OCI-LY3 (cell line): ENCODE data around the gene DOK5.

Experiments
- H2AFZ ChIP-seq: fragments of 200-600, 300-600 bp; shearing (Covaris generic); 2 replicates; pipeline ENCODE4 v1.6.0; 2014; ENCODE audit warnings: antibody characterized with exemption, low read depth, low read length
- H3K27ac ChIP-seq: fragments of 200-600, 300-600 bp; sonication (generic); 2 replicates; pipeline ENCODE4 v1.5.1; 2014; ENCODE audit warnings: mild to moderate bottlenecking, low read length, moderate library complexity, mixed read lengths
- H3K27me3 ChIP-seq: fragments of 200-600, 300-600 bp; sonication (generic); 2 replicates; pipeline ENCODE4 v1.6.1; 2014; ENCODE audit warnings: low read depth, low read length, mixed read lengths
- H3K36me3 ChIP-seq: fragments of 200-600, 300-600 bp; sonication (generic); replicated peaks from 2 replicates; pipeline ENCODE3; 2014; ENCODE audit warnings: low read depth, low read length, mixed read lengths
- H3K4me1 ChIP-seq: fragments of 300-600, 200-600 bp; sonication (generic); 2 replicates; pipeline ENCODE4 v1.6.1; 2014; ENCODE audit warnings: low read length, mixed read lengths
- H3K4me2 ChIP-seq: fragments of 200-600, 300-600 bp; sonication (generic); 2 replicates; pipeline ENCODE4 v1.6.1; 2014; ENCODE audit warnings: low read length, mixed read lengths
- H3K4me3 ChIP-seq: fragments of 300-600, 200-600 bp; sonication (generic); 2 replicates; pipeline ENCODE4 v1.5.1; 2014; ENCODE audit warnings: antibody characterized with exemption, mild to moderate bottlenecking, low read length, moderate library complexity
- H3K79me2 ChIP-seq: fragments of 300-600, 200-600 bp; shearing (Covaris generic); 2 replicates; pipeline ENCODE4 v1.6.1; 2014; ENCODE audit warnings: mild to moderate bottlenecking, low read length, mixed read lengths
- H3K9ac ChIP-seq: fragments of 300-600, 200-600 bp; shearing (Covaris generic); 2 replicates; pipeline ENCODE4 v1.6.0; 2014; ENCODE audit warnings: mild to moderate bottlenecking, low read length, moderate library complexity
- H3K9me3 ChIP-seq: fragments of 200-600, 300-600 bp; shearing (Covaris generic); 2 replicates; pipeline ENCODE4 v1.6.1; 2014; ENCODE audit warnings: low read length, mixed read lengths; ENCODE audit not compliant: insufficient read depth
- H4K20me1 ChIP-seq: fragments of 200-600, 300-600 bp; sonication (generic); 2 replicates; pipeline ENCODE4 v1.6.1; 2016; ENCODE audit warnings: low read length, mixed read lengths; ENCODE audit not compliant: insufficient read depth
- EZH2phosphoT487 ChIP-seq: fragments of 200-600 bp; shearing (Covaris generic); IDR thresholded peaks from 2 replicates; pipeline ENCODE4 v1.6.1; 2018; ENCODE audit warnings: antibody characterized with exemption, mixed run types, low read depth
- TF ChIP-seq, protein P1 (sequence below): fragments of 200-600, 300-600 bp; sonication (generic); IDR thresholded peaks from 2 replicates; pipeline ENCODE4 v1.5.1; 2014; ENCODE audit warnings: antibody characterized with exemption, low read length, low read depth

DOK5 gene

DNA sequence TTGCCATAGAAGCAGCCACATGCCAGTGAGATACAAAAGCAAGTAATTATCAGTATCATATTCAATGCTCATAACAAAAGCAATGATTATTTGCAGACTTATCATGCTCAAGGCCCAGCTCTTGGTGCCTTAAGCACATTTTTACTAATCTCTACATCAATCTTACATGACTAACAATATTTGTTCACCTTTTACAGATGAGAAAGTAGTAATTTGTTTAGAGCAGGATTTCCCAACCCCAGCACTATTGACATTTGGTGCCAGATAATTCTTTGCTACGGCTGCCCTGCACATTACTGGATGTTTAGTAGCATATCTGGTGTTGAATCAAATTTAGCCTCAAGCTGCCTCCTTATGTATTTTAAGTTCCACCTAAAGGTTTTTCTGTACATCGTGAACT is 19.0 kb upstream of the DOK5 start:
- Histone ChIP-seq H3K27ac (no peak overlapping the region), H3K4me3 (no peak overlapping the region), H3K9me3 (peaks cover 16% of the 10 kb centered on the region; the same call in 1 of the 2 replicates), H4K20me1 (no peaks in the 10 kb centered on the region), H3K79me2 (no peaks in the 10 kb centered on the region), H3K27me3 (no peaks in the 10 kb centered on the region), H3K9ac (no peak overlapping the region), H2AFZ (no peak overlapping the region), H3K36me3 (no peaks in the 10 kb centered on the region), H3K4me1 (peaks cover 16% of the 10 kb centered on the region), H3K4me2 (no peak overlapping the region)
- no peak for TF ChIP-seq EZH2phosphoT487
- TF ChIP-seq, protein P1, sequence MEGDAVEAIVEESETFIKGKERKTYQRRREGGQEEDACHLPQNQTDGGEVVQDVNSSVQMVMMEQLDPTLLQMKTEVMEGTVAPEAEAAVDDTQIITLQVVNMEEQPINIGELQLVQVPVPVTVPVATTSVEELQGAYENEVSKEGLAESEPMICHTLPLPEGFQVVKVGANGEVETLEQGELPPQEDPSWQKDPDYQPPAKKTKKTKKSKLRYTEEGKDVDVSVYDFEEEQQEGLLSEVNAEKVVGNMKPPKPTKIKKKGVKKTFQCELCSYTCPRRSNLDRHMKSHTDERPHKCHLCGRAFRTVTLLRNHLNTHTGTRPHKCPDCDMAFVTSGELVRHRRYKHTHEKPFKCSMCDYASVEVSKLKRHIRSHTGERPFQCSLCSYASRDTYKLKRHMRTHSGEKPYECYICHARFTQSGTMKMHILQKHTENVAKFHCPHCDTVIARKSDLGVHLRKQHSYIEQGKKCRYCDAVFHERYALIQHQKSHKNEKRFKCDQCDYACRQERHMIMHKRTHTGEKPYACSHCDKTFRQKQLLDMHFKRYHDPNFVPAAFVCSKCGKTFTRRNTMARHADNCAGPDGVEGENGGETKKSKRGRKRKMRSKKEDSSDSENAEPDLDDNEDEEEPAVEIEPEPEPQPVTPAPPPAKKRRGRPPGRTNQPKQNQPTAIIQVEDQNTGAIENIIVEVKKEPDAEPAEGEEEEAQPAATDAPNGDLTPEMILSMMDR, result no peak

GRCh38 chr20:54456961-54457360 is 18.4 kb upstream of the DOK5 start:
- no peak for TF ChIP-seq EZH2phosphoT487
- TF ChIP-seq, protein P1, result peak; percentile 47
- Histone ChIP-seq H2AFZ (no peak overlapping the region), H3K9ac (no peak overlapping the region), H4K20me1 (no peaks in the 10 kb centered on the region), H3K36me3 (no peaks in the 10 kb centered on the region), H3K4me2 (no peak overlapping the region), H3K27me3 (no peaks in the 10 kb centered on the region), H3K9me3 (peaks cover 17% of the 10 kb centered on the region; the same call in 1 of the 2 replicates), H3K4me3 (no peak overlapping the region), H3K27ac (no peak overlapping the region), H3K4me1 (peaks cover 16% of the 10 kb centered on the region), H3K79me2 (no peaks in the 10 kb centered on the region)

DNA sequence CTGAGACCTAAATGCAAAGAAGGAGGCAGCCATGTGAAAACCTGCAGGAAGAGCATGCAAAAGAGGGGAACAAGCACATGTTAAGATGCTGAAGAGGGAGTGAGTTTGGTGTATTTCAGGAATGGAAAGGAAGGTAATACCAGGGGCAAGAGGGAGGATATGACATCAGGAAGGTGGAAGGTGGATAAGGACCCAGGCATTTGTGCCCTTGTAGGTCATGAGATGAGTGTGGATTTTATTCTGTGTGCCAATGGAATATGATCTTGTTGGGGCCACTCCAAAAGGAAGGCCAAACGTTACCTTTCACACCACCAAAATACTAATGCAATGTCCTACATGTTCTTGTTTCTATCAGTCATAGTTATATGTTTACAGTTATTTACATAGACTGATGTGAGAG is 17.2 kb upstream of the DOK5 start:
- Histone ChIP-seq H3K4me1 (peaks cover 12% of the 10 kb centered on the region), H4K20me1 (no peaks in the 10 kb centered on the region), H3K79me2 (no peaks in the 10 kb centered on the region), H3K4me3 (no peak overlapping the region), H3K27me3 (no peaks in the 10 kb centered on the region), H3K27ac (no peak overlapping the region), H3K9me3 (peaks cover 26% of the 10 kb centered on the region; the same call in 1 of the 2 replicates), H3K9ac (no peak overlapping the region), H3K4me2 (peak overlapping the region; percentile 7), H3K36me3 (no peaks in the 10 kb centered on the region), H2AFZ (peak overlapping the region; percentile 47)
- TF ChIP-seq, protein P1, result no peak
- TF ChIP-seq EZH2phosphoT487, result no peak

GRCh38 chr20:54459279-54459678 is 16.1 kb upstream of the DOK5 start:
- H3K27me3 ChIP-seq, result no peaks in the 10 kb centered on the region
- no peak overlapping the region for H3K4me2 ChIP-seq
- no peaks in the 10 kb centered on the region for H3K79me2 ChIP-seq
- no peaks in the 10 kb centered on the region for H3K36me3 ChIP-seq
- no peaks in the 10 kb centered on the region for H4K20me1 ChIP-seq
- peaks cover 11% of the 10 kb centered on the region for H3K4me1 ChIP-seq
- H3K27ac ChIP-seq, result no peak overlapping the region
- H3K9me3 ChIP-seq, result peaks cover 27% of the 10 kb centered on the region; the same call in 1 of the 2 replicates
- H3K4me3 ChIP-seq, result no peak overlapping the region
- no peak for TF ChIP-seq EZH2phosphoT487
- TF ChIP-seq, protein P1, result no peak
- no peak overlapping the region for H3K9ac ChIP-seq
- H2AFZ ChIP-seq, result no peak overlapping the region
